Measurements from ENCODE around the gene KIF13A. TPM values are rescaled to one million over a fixed set of nuclear protein-coding genes. Genes with fewer than 3 reads are reported as not detected.
"Not testable (repeated sequence)": the region's sequence is repeated elsewhere in the genome, so short reads cannot be mapped to it uniquely, and the experiment has no call there.

KIF13A gene
- total and polyA plus RNA-seq, 12 donors: 16.7 to 198 (median 97.8) TPM

GRCh38 chr6:17984399-17984798 lies 3.0 kb downstream of the KIF13A start:
- Histone ChIP-seq H3K4me1 (peaks cover 0 to 74% (median 61%) of the 10 kb centered on the region in 9 donors), H3K4me3 (peak overlapping the region in 9 of 10 donors; percentile 54 to 88 (median 79)), H3K27me3 (no peaks in the 10 kb centered on the region), H3K9me3 (no peaks in the 10 kb centered on the region), H3K36me3 (peaks cover 0 to 19% (median 0%) of the 10 kb centered on the region in 9 donors), H3K27ac (peak overlapping the region in 8 of 10 donors; percentile 85 to 94 (median 92))
- ATAC-seq (no peak), DNase-seq (no peak)
- 0 to 4% methylated on average over 1 of the region's 1 CpG for WGBS, 2 donors
- intact Hi-C loops (cut with DNase I): loop anchor here in 8 of 10 donors (5.0 to 10.0 kb wide), 7 partner anchors 50 to 380 kb away; partner anchors contain the start of genes DEK (in 1 of the 8), FAM8A1 (in 1 of the 8) and NUP153 (in 1 of the 8)
- no peak for TF ChIP-seq CTCF (IDR thresholded peaks at IDR 0.05)

- no peak for ATAC-seq
- H3K9me3 ChIP-seq: no peaks in the 10 kb centered on the region
- WGBS, 2 donors: 72 to 82% methylated on average over 2 of the region's 2 CpGs
- peak overlapping the region in 7 of 10 donors; percentile 85 to 94 (median 93) for H3K27ac ChIP-seq
- no peaks in the 10 kb centered on the region for H3K27me3 ChIP-seq
- intact Hi-C loops (cut with DNase I): loop anchor here in 8 of 10 donors (5.0 to 10.0 kb wide), 7 partner anchors 49 to 379 kb away; partner anchors contain the start of genes DEK (in 1 of the 8), FAM8A1 (in 1 of the 8) and NUP153 (in 1 of the 8)
- no peak for TF ChIP-seq CTCF (IDR thresholded peaks at IDR 0.05)
- H3K4me3 ChIP-seq: peak overlapping the region in 4 of 10 donors; percentile 11 to 88 (median 82)
- no peak for DNase-seq
- peaks cover 0 to 19% (median 0%) of the 10 kb centered on the region in 9 donors for H3K36me3 ChIP-seq
- H3K4me1 ChIP-seq: peaks cover 0 to 76% (median 56%) of the 10 kb centered on the region in 9 donors
These were observed 3.7 kb downstream of the KIF13A start for GRCh38 chr6:17983730-17984129.

DNA sequence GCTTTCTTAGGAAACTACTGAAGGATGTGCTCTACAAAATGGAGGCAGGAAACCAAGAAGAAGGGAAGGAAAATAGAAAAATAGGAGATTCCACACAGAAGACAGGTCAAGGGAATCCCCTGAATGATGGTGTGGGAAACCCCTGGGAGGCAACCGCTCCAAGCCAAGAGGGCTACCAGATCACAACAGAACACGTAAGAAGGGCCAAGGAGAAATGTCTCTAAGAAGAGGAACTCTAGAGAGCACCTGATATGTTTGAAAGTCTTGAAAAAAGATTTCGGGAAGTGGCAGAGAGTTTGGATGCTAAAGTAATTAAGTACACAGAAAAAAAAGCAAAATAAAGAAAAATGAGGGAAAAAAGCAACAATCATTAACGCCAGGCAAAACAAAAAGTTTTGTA lies 7.1 kb downstream of the KIF13A start:
- no peak for DNase-seq
- H3K4me3 ChIP-seq: no peak overlapping the region
- ATAC-seq: no peak
- intact Hi-C loops (cut with DNase I): loop anchor here in 8 of 10 donors (5.0 to 10.0 kb wide), 7 partner anchors 46 to 376 kb away; partner anchors contain the start of genes DEK (in 1 of the 8), FAM8A1 (in 1 of the 8) and NUP153 (in 1 of the 8)
- peaks cover 0 to 68% (median 41%) of the 10 kb centered on the region in 9 donors for H3K4me1 ChIP-seq
- H3K27me3 ChIP-seq: no peaks in the 10 kb centered on the region
- no peak for TF ChIP-seq CTCF (IDR thresholded peaks at IDR 0.05)
- 69 to 78% methylated on average over 4 of the region's 4 CpGs for WGBS, 2 donors
- peak overlapping the region in 5 of 10 donors; percentile 16 to 61 (median 45) for H3K27ac ChIP-seq
- peaks cover 0 to 19% (median 0%) of the 10 kb centered on the region in 9 donors for H3K36me3 ChIP-seq
- no peaks in the 10 kb centered on the region for H3K9me3 ChIP-seq

- no peak for ATAC-seq
- peak overlapping the region in 2 of 10 donors; percentile 55 to 61 for H3K27ac ChIP-seq
- no peaks in the 10 kb centered on the region for H3K27me3 ChIP-seq
- no peak for DNase-seq
- no peaks in the 10 kb centered on the region for H3K9me3 ChIP-seq
- peaks cover 0 to 19% (median 0%) of the 10 kb centered on the region in 9 donors for H3K36me3 ChIP-seq
- peaks cover 0 to 68% (median 39%) of the 10 kb centered on the region in 9 donors for H3K4me1 ChIP-seq
- TF ChIP-seq CTCF (IDR thresholded peaks at IDR 0.05): no peak
- no peak overlapping the region for H3K4me3 ChIP-seq
- intact Hi-C loops (cut with DNase I): no loop called here
These were observed 8.0 kb downstream of the KIF13A start for GRCh38 chr6:17979479-17979878.

- intact Hi-C loops (cut with DNase I); H3K4me3 ChIP-seq; DNase-seq; H3K36me3 ChIP-seq; H3K9me3 ChIP-seq; ATAC-seq; H3K27me3 ChIP-seq: not testable (repeated sequence)
- 96 to 98% methylated on average over 16 to 36 of the region's 36 CpGs for WGBS, 2 donors
- H3K27ac ChIP-seq: peak overlapping the region in 1 of 10 donors; percentile 84
- peaks cover 12 to 74% (median 53%) of the 10 kb centered on the region in 9 donors for H3K4me1 ChIP-seq
These were observed 11.2 kb downstream of the KIF13A start for GRCh38 chr6:17976258-17976657.
